Immature natural killer cell (primary cell): ENCODE measurements around the gene MAP3K20. TPM values are rescaled to one million over a fixed set of nuclear protein-coding genes. Genes with fewer than 3 reads are reported as not detected.
A peak's percentile ranks its signal among the peaks of the same experiment; 100 is the strongest.

Experiments
- DNase-seq, 3 donors: peaks; one replicate each; pipeline ENCODE4 v3.0.0; 2022; ENCODE audit warnings: mixed read lengths in 1 of 3
- H3K27ac Mint-ChIP-seq, 6 donors: one replicate each; pipeline ENCODE4 v1.8.0; 2020; ENCODE audit warnings: mixed read lengths in 6 of 6, mild to moderate bottlenecking in 5 of 6, inconsistent platforms in 4 of 6, moderate library complexity in 3 of 6
- H3K27me3 Mint-ChIP-seq, 3 donors: one replicate each; pipeline ENCODE4 v1.8.0; 2020 to 2021; ENCODE audit warnings: low read depth in 3 of 3, mild to moderate bottlenecking in 3 of 3, mixed read lengths in 3 of 3, moderate library complexity in 3 of 3, inconsistent platforms in 1 of 3
- H3K36me3 Mint-ChIP-seq, 3 donors: one replicate each; pipeline ENCODE4 v1.8.0; 2020; ENCODE audit warnings: mixed read lengths in 3 of 3, inconsistent platforms in 2 of 3, mild to moderate bottlenecking in 2 of 3
- H3K4me1 Mint-ChIP-seq, 2 donors: one replicate each; pipeline ENCODE4 v1.8.0; 2020; ENCODE audit warnings: inconsistent platforms in 2 of 2, mild to moderate bottlenecking in 2 of 2, mixed read lengths in 2 of 2, moderate library complexity in 1 of 2
- H3K4me3 Mint-ChIP-seq, 5 donors: one replicate each; pipeline ENCODE4 v1.8.0; 2020; ENCODE audit warnings: mild to moderate bottlenecking in 5 of 5, mixed read lengths in 5 of 5, inconsistent platforms in 3 of 5, moderate library complexity in 3 of 5
- H3K9me3 Mint-ChIP-seq, 6 donors: one replicate each; pipeline ENCODE4 v1.8.0; 2020; ENCODE audit warnings: mild to moderate bottlenecking in 6 of 6, mixed read lengths in 6 of 6, inconsistent platforms in 4 of 6, moderate library complexity in 3 of 6
- polyA plus RNA-seq, 3 donors: library from polyadenylated mRNA; unstranded; fragments of 300-500 nt; fragmentation: Illumina TruSeq; gene quantifications; one replicate each; pipeline ENCODE4 v1.2.3, GENCODE V29; 2021

MAP3K20 gene
- polyA plus RNA-seq, 3 donors from 2014 or later, result 1.5 to 2.6 (median 2.2) TPM

DNA sequence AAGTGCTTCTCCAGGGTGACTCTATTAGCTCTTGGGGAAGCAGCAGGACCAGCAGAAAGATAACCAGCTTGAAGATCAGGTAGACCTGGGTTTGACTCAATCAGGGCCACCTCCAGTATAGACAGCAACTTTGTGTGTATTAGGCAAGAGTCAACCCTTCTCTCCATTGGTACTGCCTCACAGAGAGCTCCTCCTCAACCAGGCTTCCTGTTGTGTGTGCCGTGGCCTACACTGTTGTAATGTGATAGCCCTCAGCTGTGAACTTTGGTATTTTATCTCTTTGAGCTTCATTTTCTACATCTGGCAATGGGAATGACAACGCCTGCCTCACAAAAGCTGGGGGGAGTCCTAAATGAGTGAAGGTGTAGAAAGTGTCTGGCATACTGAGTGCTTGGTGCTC lies 17.0 kb upstream of the MAP3K20 start:
- DNase-seq, result no peak
- Mint-ChIP-seq H3K9me3 (no peaks in the 10 kb centered on the region), H3K36me3 (peaks cover 0 to 4% (median 0%) of the 10 kb centered on the region in 3 donors), H3K27ac (no peak overlapping the region), H3K4me3 (no peak overlapping the region), H3K27me3 (peaks cover 0 to 5% (median 2%) of the 10 kb centered on the region in 3 donors), H3K4me1 (no peaks in the 10 kb centered on the region)

GRCh38 chr2:173059292-173059691 lies 16.4 kb upstream of the MAP3K20 start:
- Mint-ChIP-seq H3K27me3 (peaks cover 0 to 5% (median 0%) of the 10 kb centered on the region in 3 donors), H3K9me3 (no peaks in the 10 kb centered on the region), H3K4me1 (no peaks in the 10 kb centered on the region), H3K4me3 (no peak overlapping the region), H3K27ac (no peak overlapping the region), H3K36me3 (peaks cover 0 to 4% (median 0%) of the 10 kb centered on the region in 3 donors)
- DNase-seq, result no peak

DNA sequence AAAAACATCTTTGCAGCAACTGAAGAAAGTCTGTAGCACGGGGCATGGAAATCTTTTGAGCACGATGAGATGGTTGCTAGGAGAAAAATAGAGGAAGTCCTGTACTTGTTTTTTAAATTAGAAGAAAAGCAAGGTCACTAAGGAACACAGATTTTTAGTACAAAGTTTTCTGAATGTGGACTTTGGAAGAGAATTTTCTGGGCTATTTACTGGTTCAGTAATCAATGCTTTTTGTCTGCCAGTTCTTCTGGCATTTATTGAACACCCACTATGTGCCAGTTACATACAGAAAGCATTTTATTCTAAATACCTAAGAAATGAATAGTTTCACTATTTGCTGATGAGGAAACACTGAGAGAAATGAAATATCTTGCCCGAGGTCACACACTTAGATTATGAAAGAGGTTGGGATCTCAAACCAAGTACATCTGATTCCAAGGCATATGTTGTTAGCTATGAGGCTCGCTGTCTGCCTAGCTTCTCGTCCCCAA lies 15.6 kb upstream of the MAP3K20 start:
- Mint-ChIP-seq H3K36me3 (peaks cover 0 to 4% (median 0%) of the 10 kb centered on the region in 3 donors), H3K4me1 (no peaks in the 10 kb centered on the region), H3K27me3 (peaks cover 0 to 5% (median 3%) of the 10 kb centered on the region in 3 donors), H3K4me3 (no peak overlapping the region), H3K27ac (no peak overlapping the region), H3K9me3 (no peaks in the 10 kb centered on the region)
- no peak for DNase-seq

DNA sequence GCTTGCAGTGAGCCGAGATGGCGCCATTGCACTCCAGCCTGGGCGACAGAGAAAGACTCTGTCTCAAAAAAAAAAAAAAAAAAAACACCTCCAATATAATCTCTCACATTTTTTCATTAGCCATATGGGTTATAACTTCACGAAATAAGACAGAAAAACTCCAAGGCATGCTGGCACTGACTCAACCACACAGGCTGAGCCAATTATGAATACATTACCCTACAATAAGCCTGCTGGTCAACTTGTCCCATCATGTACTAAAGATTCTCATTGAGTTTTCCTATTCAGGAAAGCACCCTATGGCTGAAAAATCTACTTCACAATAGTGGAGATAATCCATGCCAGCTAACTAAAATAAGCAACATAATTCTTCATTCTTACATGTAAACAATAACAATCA lies 12.8 kb upstream of the MAP3K20 start:
- no peaks in the 10 kb centered on the region for H3K4me1 Mint-ChIP-seq
- peaks cover 2 to 9% (median 8%) of the 10 kb centered on the region in 3 donors for H3K27me3 Mint-ChIP-seq
- H3K27ac Mint-ChIP-seq, result no peak overlapping the region
- no peak overlapping the region for H3K4me3 Mint-ChIP-seq
- DNase-seq, result no peak
- no peaks in the 10 kb centered on the region for H3K36me3 Mint-ChIP-seq
- no peaks in the 10 kb centered on the region for H3K9me3 Mint-ChIP-seq

- Mint-ChIP-seq H3K4me3 (no peak overlapping the region), H3K4me1 (no peaks in the 10 kb centered on the region), H3K36me3 (no peaks in the 10 kb centered on the region), H3K9me3 (no peaks in the 10 kb centered on the region), H3K27ac (no peak overlapping the region), H3K27me3 (peaks cover 2 to 10% (median 9%) of the 10 kb centered on the region in 3 donors)
- DNase-seq, result no peak
Measured at GRCh38 chr2:173064151-173064805, 11.4 kb upstream of the MAP3K20 start.

- no peak for DNase-seq
- Mint-ChIP-seq H3K27ac (no peak overlapping the region), H3K4me1 (no peaks in the 10 kb centered on the region), H3K36me3 (no peaks in the 10 kb centered on the region), H3K27me3 (peaks cover 2 to 13% (median 9%) of the 10 kb centered on the region in 3 donors), H3K9me3 (no peaks in the 10 kb centered on the region), H3K4me3 (no peak overlapping the region)
Measured at GRCh38 chr2:173066887-173067676, 8.6 kb upstream of the MAP3K20 start.

DNA sequence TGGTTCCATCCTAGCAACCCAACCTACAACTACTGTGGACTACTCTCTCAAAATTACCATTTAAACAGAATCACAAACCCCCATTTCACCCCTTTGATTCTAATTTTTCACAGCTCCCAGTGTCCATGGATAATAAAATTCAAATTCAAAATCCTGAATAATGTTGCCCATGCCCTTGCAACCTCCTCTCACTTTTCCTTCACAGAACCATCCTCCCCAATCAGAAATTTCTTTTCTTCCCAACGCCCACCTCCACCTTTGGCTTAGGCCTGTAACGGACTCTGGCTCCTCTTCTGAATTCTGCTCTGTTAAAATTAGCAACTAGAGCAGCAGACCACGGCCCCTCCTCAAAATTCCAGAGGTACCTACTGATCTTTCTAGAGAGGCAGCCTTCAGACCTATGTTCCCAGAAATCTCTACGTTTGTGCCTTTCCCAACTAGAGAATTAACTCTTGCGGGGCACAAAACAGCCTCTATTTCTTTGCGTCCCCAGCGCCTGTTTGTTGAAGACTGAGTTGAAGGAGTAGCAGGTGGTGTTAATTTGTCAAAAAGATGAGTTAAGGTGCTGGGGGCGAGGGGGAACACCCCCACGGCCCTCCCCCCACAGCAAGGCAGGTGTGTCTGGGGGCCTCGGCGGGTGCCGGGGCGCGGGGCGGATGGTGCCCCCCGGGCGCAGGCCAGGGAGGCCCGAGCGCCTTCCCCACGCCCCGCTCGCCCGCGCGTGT lies 428 bp upstream of the MAP3K20 start:
- Mint-ChIP-seq H3K4me3 (peak overlapping the region; percentile 74 to 85 (median 78)), H3K27me3 (peaks cover 3 to 9% (median 4%) of the 10 kb centered on the region in 3 donors), H3K4me1 (peaks cover 8 to 12% of the 10 kb centered on the region in 2 donors), H3K9me3 (no peaks in the 10 kb centered on the region), H3K36me3 (no peaks in the 10 kb centered on the region), H3K27ac (peak overlapping the region in 1 of 6 donors; percentile 33)
- DNase-seq, result no peak

DNA sequence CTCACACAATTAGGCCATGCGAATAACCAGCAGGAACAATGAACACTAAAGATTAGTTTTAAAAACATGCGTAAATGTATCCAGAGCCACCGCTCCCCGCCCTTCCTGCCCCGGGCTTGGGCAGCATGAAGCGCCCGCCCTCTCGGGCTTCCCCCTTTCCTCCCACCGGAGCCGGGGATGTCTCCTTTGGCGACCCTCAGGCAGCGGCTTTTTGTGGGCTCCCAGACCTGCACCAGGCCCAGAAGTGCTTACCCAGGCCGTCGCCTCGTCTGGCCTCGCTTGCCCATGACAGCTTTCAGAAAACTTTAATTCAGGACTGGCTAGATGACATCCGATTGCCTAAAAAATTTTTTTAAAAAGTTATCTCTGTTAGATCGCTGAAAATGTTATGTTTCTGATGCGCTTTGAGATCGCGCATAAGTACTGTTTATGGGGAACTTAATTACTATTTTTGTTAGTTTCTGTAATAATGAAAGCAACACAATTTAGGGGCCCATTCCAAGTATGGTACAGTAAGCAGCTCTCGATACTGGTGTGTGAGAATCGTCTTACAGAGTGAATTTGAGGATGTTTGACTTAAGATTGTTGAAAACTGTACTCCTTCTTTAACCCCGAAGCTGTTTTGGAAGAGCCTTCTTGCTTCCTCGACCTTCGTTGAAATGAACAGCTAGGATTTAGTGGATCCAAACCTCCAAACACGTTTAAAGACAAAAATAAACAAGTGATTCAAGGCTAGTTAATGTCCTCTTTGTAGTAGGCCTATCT lies 1.1 kb downstream of the MAP3K20 start:
- DNase-seq, result peak; percentile 3 to 30 (median 9)
- H3K9me3 Mint-ChIP-seq, result no peaks in the 10 kb centered on the region
- peak overlapping the region in 3 of 6 donors; percentile 29 to 82 (median 31) for H3K27ac Mint-ChIP-seq
- H3K27me3 Mint-ChIP-seq, result peaks cover 2 to 6% (median 4%) of the 10 kb centered on the region in 3 donors
- H3K36me3 Mint-ChIP-seq, result no peaks in the 10 kb centered on the region
- H3K4me1 Mint-ChIP-seq, result peaks cover 8 to 12% of the 10 kb centered on the region in 2 donors
- peak overlapping the region; percentile 79 to 91 (median 82) for H3K4me3 Mint-ChIP-seq

DNA sequence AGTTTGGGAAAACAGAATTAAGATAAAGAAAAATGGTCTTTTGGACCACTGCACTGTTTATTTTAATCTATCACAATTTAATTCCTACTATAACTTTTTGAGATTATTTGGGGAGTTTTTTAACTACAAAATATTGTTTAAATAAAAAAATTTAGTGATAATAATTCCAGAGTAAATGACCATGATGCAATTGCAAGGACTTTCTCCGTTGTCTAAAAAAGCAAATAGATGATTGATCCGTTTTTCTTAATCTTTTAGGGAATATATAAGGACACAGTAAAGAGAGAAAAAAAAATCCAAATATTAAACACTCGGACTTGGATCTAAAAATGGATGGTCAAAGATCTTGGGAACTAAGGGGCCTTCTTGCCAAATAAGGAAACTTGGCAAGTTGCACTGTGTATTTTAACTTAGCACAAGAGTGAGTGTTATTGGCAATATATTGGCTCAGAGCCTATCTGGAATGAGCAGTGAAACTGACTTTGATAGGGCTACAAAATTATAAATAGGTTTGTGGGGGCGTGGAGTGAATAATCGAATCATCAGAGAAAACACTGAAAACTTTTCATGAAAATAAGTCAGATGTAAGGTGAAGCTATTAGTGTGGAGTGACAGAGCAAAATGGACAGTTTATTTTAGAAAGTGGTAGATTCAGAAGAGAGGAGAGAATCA lies 2.0 kb downstream of the MAP3K20 start:
- H3K27ac Mint-ChIP-seq, result no peak overlapping the region
- peaks cover 8 to 12% of the 10 kb centered on the region in 2 donors for H3K4me1 Mint-ChIP-seq
- no peaks in the 10 kb centered on the region for H3K36me3 Mint-ChIP-seq
- peak overlapping the region in 4 of 5 donors; percentile 33 to 91 (median 83) for H3K4me3 Mint-ChIP-seq
- peaks cover 2 to 6% (median 4%) of the 10 kb centered on the region in 3 donors for H3K27me3 Mint-ChIP-seq
- no peak for DNase-seq
- no peaks in the 10 kb centered on the region for H3K9me3 Mint-ChIP-seq

DNA sequence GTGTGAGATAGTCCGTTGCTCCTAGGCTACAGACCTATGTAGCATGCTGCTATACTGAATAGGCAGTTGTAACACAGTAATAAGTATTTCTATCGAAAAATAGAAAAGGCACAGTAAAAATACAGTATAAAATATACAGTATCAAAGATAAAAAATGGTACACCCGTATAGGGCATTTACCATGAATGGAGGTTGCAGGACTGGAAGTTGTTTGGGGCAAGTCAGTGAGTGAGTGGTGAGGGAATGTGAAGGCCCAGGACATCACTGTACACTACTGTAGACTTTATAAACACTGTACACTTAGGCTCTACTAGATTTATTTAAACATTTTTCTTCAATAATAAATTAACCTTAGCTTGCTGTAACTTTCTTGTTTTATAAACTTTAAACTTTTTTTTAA lies 3.5 kb downstream of the MAP3K20 start:
- no peak overlapping the region for H3K4me3 Mint-ChIP-seq
- no peak overlapping the region for H3K27ac Mint-ChIP-seq
- H3K4me1 Mint-ChIP-seq, result peaks cover 8 to 12% of the 10 kb centered on the region in 2 donors
- no peak for DNase-seq
- H3K9me3 Mint-ChIP-seq, result no peaks in the 10 kb centered on the region
- peaks cover 2 to 6% (median 4%) of the 10 kb centered on the region in 3 donors for H3K27me3 Mint-ChIP-seq
- H3K36me3 Mint-ChIP-seq, result no peaks in the 10 kb centered on the region

- no peaks in the 10 kb centered on the region for H3K36me3 Mint-ChIP-seq
- no peaks in the 10 kb centered on the region for H3K9me3 Mint-ChIP-seq
- no peak overlapping the region for H3K4me3 Mint-ChIP-seq
- peaks cover 2 to 5% (median 2%) of the 10 kb centered on the region in 3 donors for H3K27me3 Mint-ChIP-seq
- no peak overlapping the region for H3K27ac Mint-ChIP-seq
- no peak for DNase-seq
- peaks cover 8 to 9% of the 10 kb centered on the region in 2 donors for H3K4me1 Mint-ChIP-seq
Measured at GRCh38 chr2:173079973-173080860, 4.6 kb downstream of the MAP3K20 start.
